B cell (primary cell): ENCODE measurements around the gene AGRP. TPM values are rescaled to one million over a fixed set of nuclear protein-coding genes. Genes with fewer than 3 reads are reported as not detected.

Experiments used
- ATAC-seq: fragments of 200-7000 bp; cut with Tn5 transposase; one replicate; pipeline ENCODE4 v1.10.0; 2021; ENCODE audit warnings: low read depth, mild to moderate bottlenecking, moderate number of reproducible peaks, moderate library complexity
- CTCF ChIA-PET: fragments of 350-600 bp; sonication (Branson Sonifier 250); formaldehyde crosslinking; loops from one replicate; lab custom pipeline; 2021; ENCODE audit warnings: antibody characterized with exemption, inconsistent platforms; lab: Charles Lee
- POLR2A ChIA-PET: fragments of 350-600 bp; sonication (Branson Sonifier 250); formaldehyde crosslinking; loops from one replicate; lab custom pipeline; 2021; ENCODE audit warnings: antibody characterized with exemption; lab: Charles Lee
- DNase-seq: peaks from one replicate; pipeline ENCODE4 v3.0.0; 2013
- H2AFZ ChIP-seq: 2 replicates; pipeline ENCODE4 v1.6.1; 2012; ENCODE audit warnings: mild to moderate bottlenecking, low read depth, low read length; ENCODE audit not compliant: insufficient read depth, poor library complexity, severe bottlenecking
- H3K27ac ChIP-seq, 2 donors: 1 replicate in 1 of 2; 2 replicates in 1 of 2; pipeline ENCODE4 v1.5.1; 2012 to 2013; ENCODE audit warnings: low read length in 2 of 2, mild to moderate bottlenecking in 2 of 2, moderate library complexity in 1 of 2
- H3K27me3 ChIP-seq, 4 experiments: fragments of 200-600 bp in 1 of 4; sonication (generic) in 1 of 4; replicated peaks in 1 of 4; 1 replicate in 2 of 4; 2 replicates in 2 of 4; pipeline versions ENCODE4 v1.6.1 to v1.7.0; 2013 to 2016; ENCODE audit warnings: low read length in 3 of 4, mild to moderate bottlenecking in 2 of 4, mixed read lengths in 1 of 4, moderate library complexity in 1 of 4; ENCODE audit not compliant: insufficient read depth in 4 of 4, control insufficient read depth in 3 of 4; ENCODE audit errors: control extremely low read depth in 1 of 4
- H3K36me3 ChIP-seq, 2 experiments: replicated peaks in 1 of 2; 1 replicate in 1 of 2; 2 replicates in 1 of 2; pipeline versions ENCODE4 v1.6.1 to v1.7.1; 2013; ENCODE audit warnings: low read length in 1 of 2; ENCODE audit not compliant: insufficient read depth in 2 of 2, control insufficient read depth in 1 of 2; ENCODE audit errors: control extremely low read depth in 1 of 2, extremely low read depth in 1 of 2
- H3K4me1 ChIP-seq, 2 donors: fragments of 200-600 bp in 1 of 2; sonication (generic) in 1 of 2; 1 replicate in 1 of 2; 2 replicates in 1 of 2; pipeline versions ENCODE4 v1.5.1 to v1.6.1; 2013 to 2017; ENCODE audit warnings: low read length in 2 of 2; ENCODE audit not compliant: control insufficient read depth in 2 of 2, insufficient read depth in 2 of 2
- H3K4me2 ChIP-seq: replicated peaks from 2 replicates; pipeline ENCODE3; 2012; ENCODE audit warnings: mild to moderate bottlenecking, low read depth, low read length; ENCODE audit not compliant: poor library complexity, severe bottlenecking
- H3K4me3 ChIP-seq, 5 experiments: fragments of 200-600 bp in 1 of 5; sonication (generic) in 1 of 5; 1 replicate in 3 of 5; 2 replicates in 2 of 5; pipeline versions ENCODE4 v1.5.1 to v1.7.0; 2011 to 2016; ENCODE audit warnings: low read length in 4 of 5, mild to moderate bottlenecking in 4 of 5, low read depth in 2 of 5, control low read depth in 1 of 5, moderate library complexity in 1 of 5; ENCODE audit not compliant: insufficient read depth in 1 of 5; ENCODE audit errors: control extremely low read depth in 1 of 5, extremely low read depth in 1 of 5
- H3K79me2 ChIP-seq: fragments of 200-600 bp; sonication (generic); one replicate; pipeline ENCODE4 v1.6.0; 2016; ENCODE audit warnings: low read length; ENCODE audit not compliant: control insufficient read depth, insufficient read depth
- H3K9ac ChIP-seq: fragments of 200-600 bp; sonication (generic); 2 replicates; pipeline ENCODE4 v1.6.1; 2017; ENCODE audit warnings: mild to moderate bottlenecking, low read length, moderate library complexity
- H3K9me3 ChIP-seq, 3 donors: one replicate each; pipeline versions ENCODE4 v1.6.1 to v1.7.1; 2013; ENCODE audit warnings: low read length in 2 of 3; ENCODE audit not compliant: control insufficient read depth in 2 of 3, insufficient read depth in 1 of 3; ENCODE audit errors: control extremely low read depth in 1 of 3
- H4K20me1 ChIP-seq: 2 replicates; pipeline ENCODE4 v1.6.0; 2012; ENCODE audit warnings: mild to moderate bottlenecking, low read length; ENCODE audit not compliant: insufficient read depth, control insufficient read depth, poor library complexity, severe bottlenecking
- H3K27ac Mint-ChIP-seq: one replicate; pipeline ENCODE4 v1.8.0; 2021; ENCODE audit warnings: mixed read lengths
- H3K27me3 Mint-ChIP-seq: one replicate; pipeline ENCODE4 v1.8.0; 2021; ENCODE audit warnings: mixed read lengths
- H3K4me1 Mint-ChIP-seq: one replicate; pipeline ENCODE4 v1.8.0; 2021; ENCODE audit warnings: mixed read lengths
- H3K4me3 Mint-ChIP-seq: one replicate; pipeline ENCODE4 v1.8.0; 2021; ENCODE audit warnings: mixed read lengths
- H3K9me3 Mint-ChIP-seq: one replicate; pipeline ENCODE4 v1.8.0; 2022; ENCODE audit warnings: mixed read lengths; ENCODE audit not compliant: insufficient read depth
- EZH2 ChIP-seq: IDR thresholded peaks from 2 replicates; pipeline ENCODE4 v1.6.1; 2012; ENCODE audit warnings: borderline replicate concordance, low read depth, mild to moderate bottlenecking, moderate library complexity, low read length; ENCODE audit not compliant: insufficient read depth, poor library complexity, severe bottlenecking
- WGBS: methylation state at CpG from one replicate; pipeline ENCODE4 v1.1.5; 2013; ENCODE audit warnings: missing lambda C conversion rate; ENCODE audit not compliant: insufficient coverage; 5-methylcytosine and 5-hydroxymethylcytosine counted together
- intact Hi-C: fragments of 100-400 bp; cut with micrococcal nuclease; formaldehyde crosslinking; loops from one replicate; pipeline ENCODE4 v1.10.0; 2022
- polyA plus RNA-seq: library from polyadenylated mRNA; depleted of rRNA; stranded (reverse); fragments of >200 nt; gene quantifications from 2 replicates; pipeline ENCODE4 v1.2.3, GENCODE V29; 2012
- total RNA-seq, 2 donors: library from RNA; stranded (reverse); fragments of 120-200 nt in 1 of 2; gene quantifications; 1 replicate in 1 of 2; 2 replicates in 1 of 2; pipeline versions ENCODE4 v1.2.3 to v1.2.4, GENCODE V29; 2013 to 2022
- TF ChIP-seq, protein P1 (sequence below): fragments of 200-600 bp; IDR thresholded peaks from one replicate; pipeline ENCODE4 v1.8.0; 2022; ENCODE audit warnings: antibody characterized with exemption, mild to moderate bottlenecking

Gene AGRP
- total and polyA plus RNA-seq, 2 donors (not counting 1 experiment from before 2014, with no cell fraction given): not detected

DNA sequence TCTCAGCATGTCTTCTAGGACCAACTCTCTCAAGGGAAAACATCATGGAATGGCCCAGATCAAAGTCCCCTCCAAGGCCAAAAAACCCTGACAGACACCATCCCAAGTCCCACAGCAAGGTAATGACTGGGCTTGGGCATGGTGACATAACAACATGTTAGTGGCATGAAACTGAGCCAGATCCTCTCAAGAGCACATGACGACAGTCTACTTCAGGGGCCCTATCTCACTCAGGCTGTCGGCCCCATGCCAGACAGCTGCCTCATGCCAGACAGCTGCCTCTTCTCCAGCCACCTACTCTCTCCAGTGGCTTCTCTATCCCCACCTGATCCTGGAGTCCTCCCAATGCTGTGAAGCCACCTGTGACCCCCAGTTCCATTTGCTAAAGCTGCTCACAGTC, 34.0 kb downstream of the AGRP start:
- POLR2A ChIA-PET: no interaction called here
- CTCF ChIA-PET: interaction anchor here (1.6 to 4.5 kb wide), 3 partner anchors 19 to 24 kb away, joined by 4 to 29 read pairs (median 6); no protein-coding TSS in a partner anchor

GRCh38 chr16:67448580-67448979, 34.8 kb downstream of the AGRP start:
- TF ChIP-seq, protein P1, sequence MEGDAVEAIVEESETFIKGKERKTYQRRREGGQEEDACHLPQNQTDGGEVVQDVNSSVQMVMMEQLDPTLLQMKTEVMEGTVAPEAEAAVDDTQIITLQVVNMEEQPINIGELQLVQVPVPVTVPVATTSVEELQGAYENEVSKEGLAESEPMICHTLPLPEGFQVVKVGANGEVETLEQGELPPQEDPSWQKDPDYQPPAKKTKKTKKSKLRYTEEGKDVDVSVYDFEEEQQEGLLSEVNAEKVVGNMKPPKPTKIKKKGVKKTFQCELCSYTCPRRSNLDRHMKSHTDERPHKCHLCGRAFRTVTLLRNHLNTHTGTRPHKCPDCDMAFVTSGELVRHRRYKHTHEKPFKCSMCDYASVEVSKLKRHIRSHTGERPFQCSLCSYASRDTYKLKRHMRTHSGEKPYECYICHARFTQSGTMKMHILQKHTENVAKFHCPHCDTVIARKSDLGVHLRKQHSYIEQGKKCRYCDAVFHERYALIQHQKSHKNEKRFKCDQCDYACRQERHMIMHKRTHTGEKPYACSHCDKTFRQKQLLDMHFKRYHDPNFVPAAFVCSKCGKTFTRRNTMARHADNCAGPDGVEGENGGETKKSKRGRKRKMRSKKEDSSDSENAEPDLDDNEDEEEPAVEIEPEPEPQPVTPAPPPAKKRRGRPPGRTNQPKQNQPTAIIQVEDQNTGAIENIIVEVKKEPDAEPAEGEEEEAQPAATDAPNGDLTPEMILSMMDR: no peak
- no peak for TF ChIP-seq EZH2
- Histone ChIP-seq H3K27ac (no peak overlapping the region), H3K4me2 (no peak overlapping the region), H3K27me3 (no peaks in the 10 kb centered on the region), H3K4me3 (no peak overlapping the region), H3K36me3 (peaks cover 0 to 85% of the 10 kb centered on the region in 2 experiments), H2AFZ (no peak overlapping the region), H4K20me1 (peaks cover 83% of the 10 kb centered on the region), H3K9ac (no peak overlapping the region), H3K79me2 (peaks cover 22% of the 10 kb centered on the region), H3K4me1 (no peaks in the 10 kb centered on the region), H3K9me3 (peaks cover 0 to 2% (median 0%) of the 10 kb centered on the region in 3 donors)
- Mint-ChIP-seq H3K9me3 (no peaks in the 10 kb centered on the region), H3K27me3 (no peaks in the 10 kb centered on the region), H3K4me1 (no peaks in the 10 kb centered on the region), H3K4me3 (no peak overlapping the region), H3K27ac (no peak overlapping the region)
- ChIA-PET CTCF (interaction anchor here (1.1 to 4.5 kb wide), 8 partner anchors 10 to 26 kb away, joined by 3 to 29 read pairs (median 4); partner anchors contain the start of gene HSD11B2), POLR2A (no interaction called here)
- intact Hi-C loops: no loop called here
- ATAC-seq: no peak
- no peak for DNase-seq
- 100% methylated on average over 1 of the region's 5 CpGs for WGBS

More for the DNA sequence above, 34.0 kb downstream of the AGRP start:
- Histone ChIP-seq H2AFZ (no peak overlapping the region), H3K4me2 (no peak overlapping the region), H4K20me1 (peaks cover 84% of the 10 kb centered on the region), H3K27me3 (no peaks in the 10 kb centered on the region), H3K36me3 (peaks cover 0 to 82% of the 10 kb centered on the region in 2 experiments), H3K9ac (no peak overlapping the region), H3K4me1 (no peaks in the 10 kb centered on the region), H3K4me3 (no peak overlapping the region), H3K9me3 (peaks cover 0 to 2% (median 0%) of the 10 kb centered on the region in 3 donors), H3K79me2 (peaks cover 22% of the 10 kb centered on the region), H3K27ac (no peak overlapping the region)
- no peak overlapping the region for H3K4me3 Mint-ChIP-seq
- 96% methylated on average over 2 of the region's 2 CpGs for WGBS
- intact Hi-C loops: no loop called here
- no peaks in the 10 kb centered on the region for H3K9me3 Mint-ChIP-seq
- no peaks in the 10 kb centered on the region for H3K27me3 Mint-ChIP-seq
- no peak overlapping the region for H3K27ac Mint-ChIP-seq
- H3K4me1 Mint-ChIP-seq: peaks cover 3% of the 10 kb centered on the region
- TF ChIP-seq EZH2: no peak
- TF ChIP-seq, protein P1: no peak
- no peak for DNase-seq
- ATAC-seq: no peak
